ENCODE results near the gene BANK1.
"Not testable (repeated sequence)": the region's sequence is repeated elsewhere in the genome, so short reads cannot be mapped to it uniquely, and the experiment has no call there.

Gene BANK1

GRCh38 chr4:101871962-101872676, 81.6 kb downstream of the BANK1 start:
- TF ChIP-seq, protein P1, sequence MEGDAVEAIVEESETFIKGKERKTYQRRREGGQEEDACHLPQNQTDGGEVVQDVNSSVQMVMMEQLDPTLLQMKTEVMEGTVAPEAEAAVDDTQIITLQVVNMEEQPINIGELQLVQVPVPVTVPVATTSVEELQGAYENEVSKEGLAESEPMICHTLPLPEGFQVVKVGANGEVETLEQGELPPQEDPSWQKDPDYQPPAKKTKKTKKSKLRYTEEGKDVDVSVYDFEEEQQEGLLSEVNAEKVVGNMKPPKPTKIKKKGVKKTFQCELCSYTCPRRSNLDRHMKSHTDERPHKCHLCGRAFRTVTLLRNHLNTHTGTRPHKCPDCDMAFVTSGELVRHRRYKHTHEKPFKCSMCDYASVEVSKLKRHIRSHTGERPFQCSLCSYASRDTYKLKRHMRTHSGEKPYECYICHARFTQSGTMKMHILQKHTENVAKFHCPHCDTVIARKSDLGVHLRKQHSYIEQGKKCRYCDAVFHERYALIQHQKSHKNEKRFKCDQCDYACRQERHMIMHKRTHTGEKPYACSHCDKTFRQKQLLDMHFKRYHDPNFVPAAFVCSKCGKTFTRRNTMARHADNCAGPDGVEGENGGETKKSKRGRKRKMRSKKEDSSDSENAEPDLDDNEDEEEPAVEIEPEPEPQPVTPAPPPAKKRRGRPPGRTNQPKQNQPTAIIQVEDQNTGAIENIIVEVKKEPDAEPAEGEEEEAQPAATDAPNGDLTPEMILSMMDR (IDR thresholded peaks at IDR 0.05) = no peak
- TF ChIP-seq ZFX (IDR thresholded peaks at IDR 0.05; ENCODE audit: borderline replicate concordance) = no peak
- H3K27ac ChIP-seq = no peak overlapping the region

GRCh38 chr4:101885574-101885973, 95.0 kb downstream of the BANK1 start:
- TF ChIP-seq, protein P1 (IDR thresholded peaks at IDR 0.05) = no peak
- TF ChIP-seq ZFX (IDR thresholded peaks at IDR 0.05; ENCODE audit: borderline replicate concordance) = no peak
- peak overlapping the region; percentile 65 for H3K27ac ChIP-seq

DNA sequence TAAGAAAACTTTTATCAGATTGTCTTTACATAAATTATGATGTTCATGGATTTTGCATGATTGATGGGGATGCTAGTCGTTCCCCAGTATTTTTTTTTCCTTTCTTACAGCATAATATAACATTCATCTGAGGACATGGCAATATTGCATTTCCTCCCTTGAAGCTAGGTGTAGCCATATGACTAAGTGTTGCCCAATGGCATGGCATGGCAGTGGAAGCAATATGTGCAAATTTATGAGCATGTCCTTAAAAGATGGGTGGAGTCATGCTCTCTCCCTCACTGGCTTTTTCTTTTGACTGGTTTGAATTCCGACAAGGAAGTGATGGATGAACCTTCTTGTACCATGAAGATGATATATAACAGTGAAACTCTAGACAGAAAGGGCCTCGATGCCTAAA, 96.3 kb downstream of the BANK1 start:
- H3K27ac ChIP-seq = peak overlapping the region; percentile 12; the same call in 1 of the 2 replicates
- TF ChIP-seq, protein P1 (IDR thresholded peaks at IDR 0.05) = no peak
- TF ChIP-seq ZFX (IDR thresholded peaks at IDR 0.05; ENCODE audit: borderline replicate concordance) = no peak

DNA sequence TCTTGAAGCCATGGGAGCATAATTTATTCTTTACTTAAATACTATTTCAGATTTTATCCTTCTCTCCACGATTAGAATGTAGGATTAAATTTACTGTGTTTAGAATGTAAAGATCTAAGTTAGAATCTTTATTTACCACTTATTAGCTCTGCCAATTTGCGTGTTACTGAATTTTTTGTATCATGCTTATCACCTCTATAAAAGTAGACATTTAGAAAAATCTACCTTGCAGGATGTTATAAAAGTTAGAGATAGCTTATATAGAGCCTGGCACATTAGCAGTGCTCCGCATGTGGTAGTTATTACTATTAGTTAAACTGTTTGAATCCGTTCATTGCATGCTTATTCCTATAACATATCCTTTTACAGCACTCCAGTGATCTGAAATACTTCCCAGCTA, 97.9 kb downstream of the BANK1 start:
- H3K27ac ChIP-seq = peak overlapping the region; percentile 47
- no peak for TF ChIP-seq ZFX (IDR thresholded peaks at IDR 0.05; ENCODE audit: borderline replicate concordance)
- TF ChIP-seq, protein P1 (IDR thresholded peaks at IDR 0.05) = no peak

- H3K27ac ChIP-seq = not testable (repeated sequence)
Observed at GRCh38 chr4:101905527-101905926, 115.0 kb downstream of the BANK1 start.

- TF ChIP-seq, protein P1 (IDR thresholded peaks at IDR 0.05) = no peak
- no peak for TF ChIP-seq ZFX (IDR thresholded peaks at IDR 0.05; ENCODE audit: borderline replicate concordance)
- H3K27ac ChIP-seq = no peak overlapping the region
Observed at GRCh38 chr4:101910786-101911373, 120.3 kb downstream of the BANK1 start.

DNA sequence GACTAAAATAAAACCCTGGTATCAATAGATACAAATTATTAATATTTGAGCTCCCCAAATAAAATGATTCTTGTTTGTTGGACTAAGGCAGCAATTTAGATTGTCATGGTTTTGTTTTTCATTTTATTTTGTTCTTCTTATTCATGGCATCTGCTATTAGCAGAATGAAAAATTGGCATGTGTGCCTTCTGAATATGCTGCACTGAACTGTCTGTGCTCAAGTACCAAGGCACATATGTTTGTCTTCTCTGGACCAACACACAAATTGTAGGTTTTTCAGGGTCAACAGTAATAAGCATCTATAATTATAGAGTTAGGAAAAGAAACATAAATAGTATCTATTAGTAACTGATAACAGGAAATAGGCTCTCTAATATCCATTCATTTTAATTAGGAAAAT, 121.1 kb downstream of the BANK1 start:
- no peak for TF ChIP-seq ZFX (IDR thresholded peaks at IDR 0.05; ENCODE audit: borderline replicate concordance)
- TF ChIP-seq, protein P1 (IDR thresholded peaks at IDR 0.05) = no peak
- no peak overlapping the region for H3K27ac ChIP-seq

Measured in 22Rv1 (cell line).